Skeletal muscle satellite cell (primary cell): Measurements from ENCODE around the gene CIDEB. TPM values are rescaled to one million over a fixed set of nuclear protein-coding genes. Genes with fewer than 3 reads are reported as not detected.
"Not testable (repeated sequence)": the region's sequence is repeated elsewhere in the genome, so short reads cannot be mapped to it uniquely, and the experiment has no call there.

Source experiments
- H3K27me3 ChIP-seq: 2 replicates; pipeline ENCODE4 v1.7.0; 2013; ENCODE audit warnings: low read length; ENCODE audit not compliant: control insufficient read depth, insufficient read depth
- H3K36me3 ChIP-seq: 2 replicates; pipeline ENCODE4 v1.7.0; 2013; ENCODE audit warnings: mild to moderate bottlenecking, control low read depth, low read length; ENCODE audit not compliant: insufficient read depth
- H3K4me1 ChIP-seq: 2 replicates; pipeline ENCODE4 v1.7.0; 2013; ENCODE audit warnings: low read length; ENCODE audit not compliant: control insufficient read depth, insufficient read depth
- H3K4me2 ChIP-seq: 2 replicates; pipeline ENCODE4 v1.7.0; 2013; ENCODE audit warnings: mild to moderate bottlenecking, low read length
- H3K4me3 ChIP-seq: 2 replicates; pipeline ENCODE4 v1.7.0; 2013; ENCODE audit warnings: low read length
- H3K9ac ChIP-seq: 2 replicates; pipeline ENCODE4 v1.7.0; 2013; ENCODE audit warnings: mild to moderate bottlenecking, low read depth, low read length, moderate library complexity
- H3K9me3 ChIP-seq: replicated peaks from 2 replicates; pipeline ENCODE4 v1.7.0; 2013; ENCODE audit warnings: mild to moderate bottlenecking, control low read depth, low read length
- total RNA-seq: library from RNA; depleted of rRNA; stranded (reverse); fragments of >200 nt; gene quantifications from 2 replicates; pipeline ENCODE4 v1.2.3, GENCODE V29; 2012; rRNA removed

CIDEB gene, protein sequence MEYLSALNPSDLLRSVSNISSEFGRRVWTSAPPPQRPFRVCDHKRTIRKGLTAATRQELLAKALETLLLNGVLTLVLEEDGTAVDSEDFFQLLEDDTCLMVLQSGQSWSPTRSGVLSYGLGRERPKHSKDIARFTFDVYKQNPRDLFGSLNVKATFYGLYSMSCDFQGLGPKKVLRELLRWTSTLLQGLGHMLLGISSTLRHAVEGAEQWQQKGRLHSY
- total RNA-seq, result 1.1 and 1.8 TPM in 2 replicates

DNA sequence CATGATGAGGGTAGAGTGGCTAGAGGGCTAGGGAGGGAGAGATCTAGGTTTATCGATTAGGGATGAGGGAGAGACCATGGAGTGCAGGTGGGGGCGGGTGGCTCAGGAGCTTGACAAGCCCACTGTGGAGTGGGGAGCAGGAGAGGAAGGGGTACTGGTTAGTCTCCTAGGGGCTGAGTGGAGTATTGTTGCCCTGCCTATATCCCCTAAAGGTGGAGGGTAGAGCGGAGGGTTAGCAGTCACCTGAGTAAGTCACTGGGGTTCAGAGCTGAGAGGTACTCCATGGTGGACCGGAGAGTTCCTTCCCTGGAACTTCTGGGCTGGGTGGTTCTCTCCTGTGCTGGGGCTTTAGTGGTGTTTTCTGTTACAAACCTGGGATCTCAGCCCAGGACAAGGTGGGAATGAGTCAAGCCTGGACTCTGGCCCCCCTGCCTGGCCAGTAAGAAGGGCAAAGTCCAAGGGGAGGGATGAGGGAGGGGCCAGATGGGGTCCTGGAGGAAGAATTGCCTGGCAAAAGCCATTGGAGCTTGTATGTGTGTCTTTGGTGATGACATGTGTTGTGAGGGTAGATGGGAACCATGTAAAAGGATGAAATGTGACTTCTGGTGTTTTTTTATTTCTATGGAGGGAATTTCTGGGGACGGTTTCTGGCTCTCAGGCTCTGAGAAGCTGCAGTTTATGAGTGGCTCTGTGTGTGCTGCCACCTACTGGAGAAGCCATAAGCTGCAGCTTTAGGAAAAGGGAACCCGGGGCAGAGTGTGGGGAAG, at the start of gene CIDEB:
Gene CIDEB (minus strand): TSS at position 403 of the 767 bp plus-strand sequence. CDS start 119 bp downstream, at position 284.
- H3K9me3 ChIP-seq, result no peaks in the 10 kb centered on the region
- H3K4me1 ChIP-seq, result peaks cover 15% of the 10 kb centered on the region
- no peak within 1 kb of the TSS for H3K4me3 ChIP-seq
- no peak within 1 kb of the TSS for H3K4me2 ChIP-seq
- peaks cover 39% of the 10 kb centered on the region for H3K36me3 ChIP-seq
- no peaks in the 10 kb centered on the region for H3K27me3 ChIP-seq
- H3K9ac ChIP-seq, result no peak within 1 kb of the TSS

DNA sequence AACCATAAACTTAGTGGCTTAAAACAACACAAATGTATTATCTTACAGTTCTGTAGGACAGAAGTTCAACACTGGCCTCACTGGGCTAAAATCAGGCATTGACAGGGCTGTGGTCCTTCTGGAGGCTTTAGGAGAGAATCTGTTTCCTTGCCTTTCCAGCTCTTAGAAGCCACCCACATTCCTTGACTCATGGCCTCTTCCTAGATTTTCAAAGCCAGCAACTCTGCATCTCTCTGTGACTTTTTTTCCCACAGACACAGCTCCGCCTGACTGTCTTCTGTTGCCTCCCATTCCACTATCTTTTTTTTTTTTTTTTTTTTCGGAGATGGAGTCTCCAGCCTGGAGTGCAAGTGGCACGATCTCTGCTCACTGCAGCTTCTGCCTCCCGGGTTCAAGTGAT, 48.4 kb upstream of the CIDEB start:
- no peak overlapping the region for H3K4me2 ChIP-seq
- no peak overlapping the region for H3K9ac ChIP-seq
- no peak overlapping the region for H3K4me3 ChIP-seq
- H3K36me3 ChIP-seq, result no peaks in the 10 kb centered on the region
- peaks cover 20% of the 10 kb centered on the region for H3K4me1 ChIP-seq
- peaks cover 7% of the 10 kb centered on the region for H3K27me3 ChIP-seq
- H3K9me3 ChIP-seq, result no peaks in the 10 kb centered on the region

DNA sequence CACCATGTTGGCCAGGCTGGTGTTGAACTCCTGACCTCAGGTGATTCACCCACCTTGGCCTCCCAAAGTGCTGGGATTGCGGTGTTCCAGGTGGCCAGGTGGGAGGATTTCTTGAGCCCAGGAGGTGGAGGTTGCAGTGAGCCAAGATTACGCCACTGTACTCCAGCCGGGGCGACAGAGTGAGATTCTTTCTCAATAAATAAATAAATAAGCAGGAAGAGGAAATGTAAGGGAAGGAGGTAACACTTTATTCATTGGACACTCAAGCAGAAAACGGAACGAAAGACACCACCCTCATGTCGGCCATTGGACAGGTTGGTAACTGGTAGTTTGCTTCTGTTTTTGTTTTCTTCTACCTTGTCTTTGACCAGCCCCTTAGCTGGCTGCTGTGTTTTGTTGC, 47.2 kb upstream of the CIDEB start:
- Histone ChIP-seq H3K27me3 (peaks cover 15% of the 10 kb centered on the region), H3K4me3 (no peak overlapping the region)

DNA sequence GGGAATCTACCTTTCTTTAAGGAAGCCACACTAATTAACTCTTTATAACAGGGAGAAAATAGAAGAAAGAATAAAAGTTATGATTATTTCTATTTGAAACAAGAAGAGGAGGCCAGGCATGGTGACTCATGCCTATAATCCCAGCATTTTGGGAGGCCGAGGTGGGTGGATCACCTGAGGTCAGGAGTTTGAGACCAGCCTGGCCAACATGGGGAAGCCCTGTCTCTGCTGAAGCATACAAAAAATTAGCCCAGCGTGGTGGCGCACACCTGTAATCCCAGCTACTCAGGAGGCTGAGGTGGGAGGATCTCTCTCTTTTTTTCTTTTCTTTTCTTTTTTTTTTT, 46.7 kb upstream of the CIDEB start:
- Histone ChIP-seq H3K27me3 (peaks cover 20% of the 10 kb centered on the region), H3K4me1 (peaks cover 20% of the 10 kb centered on the region), H3K4me2 (peak overlapping the region; percentile 16)
- H3K9me3 ChIP-seq, H3K36me3 ChIP-seq, H3K4me3 ChIP-seq, H3K9ac ChIP-seq: not testable (repeated sequence)

More for the DNA sequence above, 47.2 kb upstream of the CIDEB start:
- H3K4me2 ChIP-seq, result no peak overlapping the region
- H3K9me3 ChIP-seq, result no peaks in the 10 kb centered on the region
- no peaks in the 10 kb centered on the region for H3K36me3 ChIP-seq
- H3K9ac ChIP-seq, result no peak overlapping the region
- peaks cover 20% of the 10 kb centered on the region for H3K4me1 ChIP-seq

DNA sequence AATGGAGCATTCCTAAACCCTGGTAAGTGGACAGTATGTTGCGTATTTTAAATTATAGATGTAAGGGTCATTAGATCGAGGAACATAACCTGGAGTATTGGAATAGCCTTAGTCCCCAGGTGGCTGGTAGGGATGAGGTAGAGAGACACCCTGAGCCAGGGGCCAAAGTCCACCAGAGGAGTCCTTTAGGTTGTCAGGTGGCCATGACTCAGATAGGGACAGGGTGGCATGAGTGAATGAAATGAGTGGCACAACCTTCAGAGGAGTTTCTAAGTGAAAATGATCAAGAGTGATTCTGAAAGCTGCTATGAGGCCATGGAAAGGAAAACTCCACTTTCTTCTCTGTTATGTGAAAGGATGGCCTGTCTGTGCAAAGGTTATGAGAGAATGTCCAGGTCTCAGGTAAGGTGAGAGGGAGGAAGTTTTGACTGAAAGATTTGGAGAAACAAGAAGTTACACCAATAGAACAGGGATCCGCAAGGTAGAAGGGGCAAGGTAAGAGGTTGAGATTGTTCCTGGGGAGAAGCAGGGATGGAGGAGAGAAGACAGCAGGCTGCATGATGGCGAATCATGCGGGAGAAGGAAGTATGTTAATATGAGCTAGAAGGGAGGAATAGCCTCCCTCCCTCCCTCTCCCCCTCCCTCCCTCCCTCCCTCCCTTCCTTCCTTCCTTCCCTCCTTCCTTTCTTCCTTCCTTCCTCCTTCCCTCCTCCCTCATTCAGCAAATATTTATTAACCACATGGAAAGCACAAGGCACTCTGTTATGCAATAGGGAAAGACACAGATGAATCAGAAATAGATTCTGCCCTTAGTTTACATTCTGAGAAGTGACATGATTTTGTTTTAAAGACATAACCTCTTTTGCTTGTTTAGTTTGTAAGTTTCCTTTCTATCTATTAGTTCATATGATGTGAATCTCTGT, 46.0 kb upstream of the CIDEB start:
- no peaks in the 10 kb centered on the region for H3K36me3 ChIP-seq
- peaks cover 24% of the 10 kb centered on the region for H3K27me3 ChIP-seq

DNA sequence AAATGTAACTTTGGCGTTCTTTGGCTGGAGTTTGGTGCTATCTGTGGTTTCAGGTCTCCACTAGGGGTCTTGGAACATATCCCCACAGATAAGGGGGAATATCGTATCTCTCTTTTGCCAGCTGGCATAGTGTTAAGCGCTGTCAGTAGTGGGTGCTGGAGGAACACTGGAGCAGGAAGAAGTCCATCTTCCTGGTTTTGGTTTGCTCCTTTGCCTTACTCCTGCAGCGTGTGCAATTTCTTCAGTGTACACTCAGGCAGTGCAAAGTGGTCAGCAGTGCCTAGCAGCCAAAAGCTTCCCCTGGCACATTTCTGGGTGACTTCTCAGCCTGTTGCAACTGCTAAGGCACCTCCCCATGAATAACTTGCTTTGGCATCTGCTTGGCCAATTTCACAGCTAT, 43.7 kb upstream of the CIDEB start:
- H3K4me2 ChIP-seq, result no peak overlapping the region
- H3K9me3 ChIP-seq, result no peaks in the 10 kb centered on the region
- no peak overlapping the region for H3K9ac ChIP-seq
- H3K36me3 ChIP-seq, result no peaks in the 10 kb centered on the region
- H3K4me1 ChIP-seq, result peaks cover 20% of the 10 kb centered on the region
- no peak overlapping the region for H3K4me3 ChIP-seq
- peaks cover 33% of the 10 kb centered on the region for H3K27me3 ChIP-seq

More for the DNA sequence above, 46.0 kb upstream of the CIDEB start:
- no peak overlapping the region for H3K9ac ChIP-seq
- H3K4me2 ChIP-seq, result peak overlapping the region; percentile 16
- no peaks in the 10 kb centered on the region for H3K9me3 ChIP-seq
- no peak overlapping the region for H3K4me3 ChIP-seq
- peaks cover 20% of the 10 kb centered on the region for H3K4me1 ChIP-seq

DNA sequence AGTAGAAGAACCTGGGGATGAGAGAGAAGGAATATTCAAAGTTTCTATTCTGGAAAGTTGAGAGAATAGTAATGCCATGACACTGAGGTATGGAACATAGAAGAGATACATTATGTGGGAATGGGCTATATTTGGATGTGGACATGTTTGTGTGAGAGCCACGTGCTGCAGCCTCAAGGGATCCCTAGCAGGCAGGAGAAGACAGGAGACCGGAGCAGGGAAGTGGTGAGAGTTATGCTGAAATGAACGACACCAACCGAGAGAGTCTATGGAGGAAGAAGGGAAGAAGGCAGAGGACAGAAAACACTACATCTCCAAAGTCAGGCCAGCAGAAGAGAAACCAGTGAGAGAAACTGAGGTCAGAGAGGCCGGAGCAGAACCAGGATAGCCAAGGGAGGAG, 42.0 kb upstream of the CIDEB start:
- Histone ChIP-seq H3K4me1 (peaks cover 20% of the 10 kb centered on the region), H3K27me3 (peaks cover 46% of the 10 kb centered on the region), H3K4me2 (no peak overlapping the region), H3K9ac (no peak overlapping the region), H3K9me3 (no peaks in the 10 kb centered on the region), H3K36me3 (no peaks in the 10 kb centered on the region), H3K4me3 (no peak overlapping the region)

DNA sequence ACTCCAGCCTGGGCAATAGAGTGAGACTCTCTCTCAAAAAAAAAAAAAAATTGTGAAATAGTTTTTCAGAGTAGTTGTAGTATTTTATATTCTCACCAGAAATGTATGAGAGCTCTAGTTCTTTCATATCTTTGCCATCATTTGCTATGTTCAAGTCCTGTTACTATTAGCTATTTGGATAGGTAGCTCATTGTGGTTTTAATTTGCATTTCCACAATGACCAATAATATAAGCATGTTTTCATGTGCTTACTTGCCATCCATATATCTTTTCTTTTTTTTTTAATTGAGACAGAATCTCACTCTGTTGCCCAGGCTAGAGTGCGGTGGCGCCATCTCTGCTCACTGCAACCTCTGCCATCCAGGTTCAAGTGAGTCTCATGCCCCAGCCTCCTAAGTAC, 40.4 kb upstream of the CIDEB start:
- Histone ChIP-seq H3K4me2 (no peak overlapping the region), H3K9ac (no peak overlapping the region), H3K4me1 (peaks cover 12% of the 10 kb centered on the region), H3K27me3 (peaks cover 48% of the 10 kb centered on the region), H3K4me3 (no peak overlapping the region), H3K9me3 (no peaks in the 10 kb centered on the region), H3K36me3 (no peaks in the 10 kb centered on the region)

DNA sequence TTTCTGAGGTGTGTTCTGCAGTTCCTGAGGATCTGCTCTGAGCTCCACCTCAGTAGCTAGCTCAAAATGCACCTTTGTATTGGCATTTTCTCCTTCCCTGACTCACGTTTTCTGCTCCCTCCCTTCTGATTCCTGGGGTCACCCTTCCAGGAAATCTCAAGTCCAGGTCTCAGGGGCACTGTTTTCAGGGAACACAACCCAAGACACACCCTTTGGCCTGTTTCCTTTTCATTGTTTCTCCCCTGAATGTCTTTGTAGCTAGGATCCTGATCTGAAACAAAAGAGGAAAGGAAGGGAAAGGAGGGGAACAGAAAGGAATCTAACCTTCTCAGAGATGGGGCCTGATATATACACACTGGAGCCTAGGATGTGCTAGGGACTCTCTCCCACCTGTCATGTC, 39.4 kb upstream of the CIDEB start:
- Histone ChIP-seq H3K36me3 (no peaks in the 10 kb centered on the region), H3K27me3 (peaks cover 48% of the 10 kb centered on the region), H3K4me3 (no peak overlapping the region)

DNA sequence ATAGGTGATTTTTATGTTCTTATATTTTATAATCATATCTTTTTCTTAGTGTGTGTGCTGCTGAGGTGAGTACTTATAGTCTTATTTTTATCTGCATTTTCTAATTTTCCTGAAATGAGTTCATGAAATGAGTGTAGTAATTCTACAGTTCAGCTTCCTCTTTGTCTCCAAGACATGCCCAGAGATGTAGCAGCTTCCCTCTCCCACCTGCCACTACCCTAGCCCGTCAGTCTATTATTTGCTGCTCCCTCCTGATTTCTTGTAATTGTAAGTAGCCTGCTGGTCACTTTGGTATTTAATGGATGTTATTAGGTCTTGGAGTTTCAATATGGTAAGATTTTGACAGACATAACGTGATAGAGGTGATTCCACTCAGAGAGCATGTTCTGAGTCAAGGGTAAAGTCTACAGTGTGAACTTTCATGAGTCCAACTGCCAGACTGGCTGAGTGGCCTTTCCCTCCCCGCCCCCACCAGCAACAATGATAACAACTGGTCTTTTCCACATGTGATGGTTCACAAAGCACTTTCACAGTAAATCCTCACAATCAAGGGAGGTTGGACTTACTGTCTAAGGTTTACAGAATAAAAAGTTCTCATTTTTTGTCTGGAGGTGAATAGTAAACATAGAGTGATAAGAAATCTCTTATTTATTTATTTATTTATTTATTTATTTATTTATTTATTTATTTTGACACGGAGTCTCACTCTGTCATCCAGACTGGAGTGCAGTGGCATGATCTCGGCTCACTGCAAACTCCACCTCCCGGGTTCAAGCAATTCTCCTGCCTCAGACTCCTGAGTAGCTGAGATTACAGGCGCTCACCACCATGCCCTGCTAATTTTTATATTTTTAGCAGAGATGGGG, 36.3 kb upstream of the CIDEB start:
- no peak overlapping the region for H3K4me3 ChIP-seq
- no peak overlapping the region for H3K4me2 ChIP-seq
- H3K36me3 ChIP-seq, result no peaks in the 10 kb centered on the region
- H3K9me3 ChIP-seq, result no peaks in the 10 kb centered on the region
- H3K9ac ChIP-seq, result no peak overlapping the region
- peaks cover 48% of the 10 kb centered on the region for H3K27me3 ChIP-seq
- no peaks in the 10 kb centered on the region for H3K4me1 ChIP-seq

More for the DNA sequence above, 39.4 kb upstream of the CIDEB start:
- no peak overlapping the region for H3K9ac ChIP-seq
- H3K9me3 ChIP-seq, result no peaks in the 10 kb centered on the region
- no peak overlapping the region for H3K4me2 ChIP-seq
- peaks cover 10% of the 10 kb centered on the region for H3K4me1 ChIP-seq
